ENCODE measurements around the gene TMIE.

The TMIE gene

GRCh38 chr3:46709721-46710120 is 8.5 kb downstream of the TMIE start:
- DNase-seq = no peak

GRCh38 chr3:46710229-46710628 is 9.0 kb downstream of the TMIE start:
- DNase-seq = no peak

GRCh38 chr3:46710671-46711295 is 9.6 kb downstream of the TMIE start:
- no peak for DNase-seq

- DNase-seq = peak in 2 of 3 donors; percentile 33 to 64
Measured at GRCh38 chr3:46711305-46711704, 10.1 kb downstream of the TMIE start.

GRCh38 chr3:46711760-46712159 is 10.6 kb downstream of the TMIE start:
- no peak for DNase-seq

GRCh38 chr3:46712191-46713049 is 11.2 kb downstream of the TMIE start:
- no peak for DNase-seq

- DNase-seq = no peak
Measured at GRCh38 chr3:46713050-46713897, 12.1 kb downstream of the TMIE start.

GRCh38 chr3:46713898-46714552 is 12.8 kb downstream of the TMIE start:
- peak; percentile 62 to 72 (median 63) for DNase-seq

GRCh38 chr3:46714728-46715506 is 13.7 kb downstream of the TMIE start:
- no peak for DNase-seq

- no peak for DNase-seq
Measured at GRCh38 chr3:46715507-46716175, 14.4 kb downstream of the TMIE start.

- DNase-seq = no peak
Measured at GRCh38 chr3:46716461-46717441, 15.6 kb downstream of the TMIE start.

- peak in 1 of 3 donors; percentile 56 for DNase-seq
Measured at GRCh38 chr3:46717447-46718231, 16.4 kb downstream of the TMIE start, which contains the start of gene PRSS50. PRSS50 (minus strand) TSS chr3:46717869; CDS start chr3:46717824, 45 bp downstream.

- no peak for DNase-seq
Measured at GRCh38 chr3:46719044-46719565, 17.9 kb downstream of the TMIE start.

- DNase-seq = no peak
Measured at GRCh38 chr3:46719735-46720271, 18.6 kb downstream of the TMIE start.

- DNase-seq = no peak
Measured at GRCh38 chr3:46721009-46721408, 19.8 kb downstream of the TMIE start.

- DNase-seq = no peak
Measured at GRCh38 chr3:46722443-46722842, 21.3 kb downstream of the TMIE start.

- DNase-seq = no peak
Measured at GRCh38 chr3:46724424-46724823, 23.2 kb downstream of the TMIE start.

- no peak for DNase-seq
Measured at GRCh38 chr3:46725621-46726314, 24.6 kb downstream of the TMIE start.

All from suppressor macrophage treated with lipopolysaccharide for 1 hour (primary cell).